ENCODE measurements around the gene ESRRG. TPM values are rescaled to one million over a fixed set of nuclear protein-coding genes. Genes with fewer than 3 reads are reported as not detected.

Gene ESRRG
- total and polyA plus RNA-seq, 7 donors, result under 0.01 to 0.71 (median 0.33) TPM

GRCh38 chr1:216478238-216478637 is 245.0 kb downstream of the ESRRG start:
- Histone ChIP-seq H3K27ac (no peak overlapping the region), H3K9me3 (no peaks in the 10 kb centered on the region), H3K4me3 (no peak overlapping the region), H3K4me1 (no peaks in the 10 kb centered on the region), H3K36me3 (no peaks in the 10 kb centered on the region), H3K27me3 (no peaks in the 10 kb centered on the region)
- no peak for TF ChIP-seq EP300 (IDR thresholded peaks at IDR 0.05)
- no peak for TF ChIP-seq POLR2AphosphoS5 (IDR thresholded peaks at IDR 0.05)
- TF ChIP-seq POLR2A (IDR thresholded peaks at IDR 0.05), result no peak
- intact Hi-C loops (cut with DNase I), result no loop called here
- no peak for DNase-seq
- WGBS, 2 donors, result 95 to 96% methylated on average over 8 of the region's 8 CpGs

DNA sequence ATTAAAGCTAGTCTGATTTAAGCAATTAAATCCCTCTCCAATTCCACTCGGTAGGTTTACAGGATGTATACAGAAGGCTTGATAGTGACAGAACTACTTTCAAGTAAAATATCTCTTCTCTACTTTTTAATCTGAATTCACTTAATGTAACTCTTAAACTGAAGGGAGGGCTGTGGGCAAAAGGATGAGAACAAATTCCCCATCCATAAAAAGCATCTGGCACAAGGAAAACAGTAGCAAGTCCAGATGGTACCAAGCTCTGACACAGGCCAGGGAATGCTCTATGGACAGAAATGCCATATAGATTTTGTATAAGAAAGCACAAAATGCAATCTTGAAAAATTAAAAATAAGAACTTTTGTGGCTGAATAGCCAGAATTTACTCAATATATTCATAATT is 246.9 kb downstream of the ESRRG start:
- H3K4me3 ChIP-seq, result no peak overlapping the region
- DNase-seq, result no peak
- H3K27ac ChIP-seq, result no peak overlapping the region
- intact Hi-C loops (cut with DNase I), result no loop called here
- H3K9me3 ChIP-seq, result no peaks in the 10 kb centered on the region
- TF ChIP-seq POLR2AphosphoS5 (IDR thresholded peaks at IDR 0.05) (no peak), EP300 (IDR thresholded peaks at IDR 0.05) (no peak), POLR2A (IDR thresholded peaks at IDR 0.05) (no peak)
- TF ChIP-seq, protein P1, sequence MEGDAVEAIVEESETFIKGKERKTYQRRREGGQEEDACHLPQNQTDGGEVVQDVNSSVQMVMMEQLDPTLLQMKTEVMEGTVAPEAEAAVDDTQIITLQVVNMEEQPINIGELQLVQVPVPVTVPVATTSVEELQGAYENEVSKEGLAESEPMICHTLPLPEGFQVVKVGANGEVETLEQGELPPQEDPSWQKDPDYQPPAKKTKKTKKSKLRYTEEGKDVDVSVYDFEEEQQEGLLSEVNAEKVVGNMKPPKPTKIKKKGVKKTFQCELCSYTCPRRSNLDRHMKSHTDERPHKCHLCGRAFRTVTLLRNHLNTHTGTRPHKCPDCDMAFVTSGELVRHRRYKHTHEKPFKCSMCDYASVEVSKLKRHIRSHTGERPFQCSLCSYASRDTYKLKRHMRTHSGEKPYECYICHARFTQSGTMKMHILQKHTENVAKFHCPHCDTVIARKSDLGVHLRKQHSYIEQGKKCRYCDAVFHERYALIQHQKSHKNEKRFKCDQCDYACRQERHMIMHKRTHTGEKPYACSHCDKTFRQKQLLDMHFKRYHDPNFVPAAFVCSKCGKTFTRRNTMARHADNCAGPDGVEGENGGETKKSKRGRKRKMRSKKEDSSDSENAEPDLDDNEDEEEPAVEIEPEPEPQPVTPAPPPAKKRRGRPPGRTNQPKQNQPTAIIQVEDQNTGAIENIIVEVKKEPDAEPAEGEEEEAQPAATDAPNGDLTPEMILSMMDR (IDR thresholded peaks at IDR 0.05), result no peak
- no peaks in the 10 kb centered on the region for H3K36me3 ChIP-seq
- 82 to 84% methylated on average over 1 of the region's 1 CpG for WGBS, 2 donors
- H3K4me1 ChIP-seq, result no peaks in the 10 kb centered on the region
- H3K27me3 ChIP-seq, result no peaks in the 10 kb centered on the region

DNA sequence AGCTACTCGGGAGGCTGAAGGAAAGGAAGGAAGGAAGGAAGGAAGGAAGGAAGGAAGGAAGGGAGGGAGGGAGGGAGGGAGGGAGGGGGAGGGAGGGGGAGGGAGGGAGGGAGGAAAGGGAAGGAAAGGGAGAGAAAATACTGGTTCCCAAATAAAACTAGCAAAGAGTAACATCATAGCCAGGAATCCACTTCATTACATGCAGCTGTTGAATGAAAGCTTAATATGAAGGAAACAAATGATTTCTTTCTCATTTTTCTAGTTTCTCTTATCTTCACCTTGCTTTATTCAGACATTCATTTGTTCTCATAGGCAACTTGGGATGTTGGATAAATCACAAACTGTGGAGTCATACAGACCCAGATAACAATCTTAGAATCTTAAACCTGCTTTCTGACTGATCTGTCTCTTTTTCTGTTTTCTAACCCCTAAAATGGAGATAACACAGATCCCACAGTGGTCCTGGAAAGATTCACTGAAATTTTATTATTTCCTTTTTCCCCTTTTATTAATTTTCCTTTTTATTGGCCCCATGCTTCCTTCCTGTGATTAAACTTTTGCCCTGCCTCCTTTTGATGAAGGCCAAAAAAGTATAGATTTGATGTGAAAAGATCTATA is 247.5 kb downstream of the ESRRG start:
- no peaks in the 10 kb centered on the region for H3K4me1 ChIP-seq
- H3K9me3 ChIP-seq, result no peaks in the 10 kb centered on the region
- DNase-seq, result no peak
- H3K27me3 ChIP-seq, result no peaks in the 10 kb centered on the region
- no peak overlapping the region for H3K27ac ChIP-seq
- H3K4me3 ChIP-seq, result no peak overlapping the region
- TF ChIP-seq, protein P1 (IDR thresholded peaks at IDR 0.05), result no peak
- no peak for TF ChIP-seq POLR2AphosphoS5 (IDR thresholded peaks at IDR 0.05)
- no peak for TF ChIP-seq EP300 (IDR thresholded peaks at IDR 0.05)
- TF ChIP-seq POLR2A (IDR thresholded peaks at IDR 0.05), result no peak
- intact Hi-C loops (cut with DNase I), result no loop called here
- WGBS, 2 donors, result 60 to 82% methylated on average over 1 of the region's 1 CpG
- H3K36me3 ChIP-seq, result no peaks in the 10 kb centered on the region

DNA sequence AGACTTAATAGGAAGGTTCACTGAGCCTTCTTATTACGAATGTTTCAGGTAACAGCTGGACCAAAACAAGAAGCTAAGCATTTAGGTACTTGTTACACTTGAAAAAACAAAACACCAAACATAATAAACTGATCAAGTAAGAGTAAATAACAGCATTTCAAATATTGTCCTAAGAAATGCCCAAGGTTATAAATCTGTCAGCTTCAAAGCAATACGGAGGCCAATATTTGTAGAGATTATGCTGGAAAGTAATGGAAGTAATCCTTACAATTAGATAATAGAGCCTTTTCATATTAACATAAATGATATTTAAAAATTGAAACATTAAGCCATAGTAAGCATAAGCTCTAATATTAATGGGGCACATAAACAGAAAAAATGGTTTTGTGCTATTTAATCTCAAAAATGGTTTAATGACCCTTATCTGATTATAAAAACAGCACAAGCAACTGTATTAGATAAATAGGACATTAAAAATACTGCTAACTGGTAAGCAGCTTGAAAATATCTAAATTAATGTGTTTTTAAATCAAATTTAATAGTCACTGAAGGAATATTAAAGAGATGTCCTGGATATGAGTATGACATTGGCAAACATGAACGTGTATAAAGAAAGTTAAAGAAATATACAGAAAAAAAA is 256.9 kb downstream of the ESRRG start:
- intact Hi-C loops (cut with DNase I), result no loop called here
- peaks cover 0 to 14% (median 0%) of the 10 kb centered on the region in 4 donors for H3K4me1 ChIP-seq
- no peak overlapping the region for H3K4me3 ChIP-seq
- WGBS, 2 donors, result 68 to 76% methylated on average over 3 of the region's 3 CpGs
- no peaks in the 10 kb centered on the region for H3K9me3 ChIP-seq
- H3K27ac ChIP-seq, result no peak overlapping the region
- H3K27me3 ChIP-seq, result no peaks in the 10 kb centered on the region
- H3K36me3 ChIP-seq, result no peaks in the 10 kb centered on the region
- no peak for TF ChIP-seq POLR2AphosphoS5 (IDR thresholded peaks at IDR 0.05)
- TF ChIP-seq EP300 (IDR thresholded peaks at IDR 0.05), result no peak
- no peak for TF ChIP-seq POLR2A (IDR thresholded peaks at IDR 0.05)
- TF ChIP-seq, protein P1 (IDR thresholded peaks at IDR 0.05), result no peak
- no peak for DNase-seq

GRCh38 chr1:216464489-216464888 is 258.7 kb downstream of the ESRRG start:
- no peak for TF ChIP-seq EP300 (IDR thresholded peaks at IDR 0.05)
- no peak for TF ChIP-seq POLR2AphosphoS5 (IDR thresholded peaks at IDR 0.05)
- TF ChIP-seq, protein P1 (IDR thresholded peaks at IDR 0.05), result no peak
- no peak for TF ChIP-seq POLR2A (IDR thresholded peaks at IDR 0.05)
- Histone ChIP-seq H3K4me1 (peaks cover 0 to 14% (median 0%) of the 10 kb centered on the region in 4 donors), H3K4me3 (no peak overlapping the region), H3K27ac (no peak overlapping the region), H3K27me3 (no peaks in the 10 kb centered on the region), H3K36me3 (no peaks in the 10 kb centered on the region), H3K9me3 (no peaks in the 10 kb centered on the region)
- intact Hi-C loops (cut with DNase I), result no loop called here
- 58 to 82% methylated on average over 1 of the region's 1 CpG for WGBS, 2 donors
- no peak for DNase-seq
